B cell (primary cell): Measurements from ENCODE around the gene OSTF1. TPM values are rescaled to one million over a fixed set of nuclear protein-coding genes. Genes with fewer than 3 reads are reported as not detected.

ENCODE experiments used
- ATAC-seq: fragments of 200-7000 bp; cut with Tn5 transposase; one replicate; pipeline ENCODE4 v1.10.0; 2021; ENCODE audit warnings: low read depth, mild to moderate bottlenecking, moderate number of reproducible peaks, moderate library complexity
- CTCF ChIA-PET: fragments of 350-600 bp; sonication (Branson Sonifier 250); formaldehyde crosslinking; loops from one replicate; lab custom pipeline; 2021; ENCODE audit warnings: antibody characterized with exemption, inconsistent platforms; lab: Charles Lee
- POLR2A ChIA-PET: fragments of 350-600 bp; sonication (Branson Sonifier 250); formaldehyde crosslinking; loops from one replicate; lab custom pipeline; 2021; ENCODE audit warnings: antibody characterized with exemption; lab: Charles Lee
- DNase-seq: peaks from one replicate; pipeline ENCODE4 v3.0.0; 2013
- H2AFZ ChIP-seq: 2 replicates; pipeline ENCODE4 v1.6.1; 2012; ENCODE audit warnings: mild to moderate bottlenecking, low read depth, low read length; ENCODE audit not compliant: insufficient read depth, poor library complexity, severe bottlenecking
- H3K27ac ChIP-seq, 2 donors: 1 replicate in 1 of 2; 2 replicates in 1 of 2; pipeline ENCODE4 v1.5.1; 2012 to 2013; ENCODE audit warnings: low read length in 2 of 2, mild to moderate bottlenecking in 2 of 2, moderate library complexity in 1 of 2
- H3K27me3 ChIP-seq, 4 experiments: fragments of 200-600 bp in 1 of 4; sonication (generic) in 1 of 4; replicated peaks in 1 of 4; 1 replicate in 2 of 4; 2 replicates in 2 of 4; pipeline versions ENCODE4 v1.6.1 to v1.7.0; 2013 to 2016; ENCODE audit warnings: low read length in 3 of 4, mild to moderate bottlenecking in 2 of 4, mixed read lengths in 1 of 4, moderate library complexity in 1 of 4; ENCODE audit not compliant: insufficient read depth in 4 of 4, control insufficient read depth in 3 of 4; ENCODE audit errors: control extremely low read depth in 1 of 4
- H3K36me3 ChIP-seq, 2 experiments: replicated peaks in 1 of 2; 1 replicate in 1 of 2; 2 replicates in 1 of 2; pipeline versions ENCODE4 v1.6.1 to v1.7.1; 2013; ENCODE audit warnings: low read length in 1 of 2; ENCODE audit not compliant: insufficient read depth in 2 of 2, control insufficient read depth in 1 of 2; ENCODE audit errors: control extremely low read depth in 1 of 2, extremely low read depth in 1 of 2
- H3K4me1 ChIP-seq, 2 donors: fragments of 200-600 bp in 1 of 2; sonication (generic) in 1 of 2; 1 replicate in 1 of 2; 2 replicates in 1 of 2; pipeline versions ENCODE4 v1.5.1 to v1.6.1; 2013 to 2017; ENCODE audit warnings: low read length in 2 of 2; ENCODE audit not compliant: control insufficient read depth in 2 of 2, insufficient read depth in 2 of 2
- H3K4me2 ChIP-seq: replicated peaks from 2 replicates; pipeline ENCODE3; 2012; ENCODE audit warnings: mild to moderate bottlenecking, low read depth, low read length; ENCODE audit not compliant: poor library complexity, severe bottlenecking
- H3K4me3 ChIP-seq, 5 experiments: fragments of 200-600 bp in 1 of 5; sonication (generic) in 1 of 5; 1 replicate in 3 of 5; 2 replicates in 2 of 5; pipeline versions ENCODE4 v1.5.1 to v1.7.0; 2011 to 2016; ENCODE audit warnings: low read length in 4 of 5, mild to moderate bottlenecking in 4 of 5, low read depth in 2 of 5, control low read depth in 1 of 5, moderate library complexity in 1 of 5; ENCODE audit not compliant: insufficient read depth in 1 of 5; ENCODE audit errors: control extremely low read depth in 1 of 5, extremely low read depth in 1 of 5
- H3K79me2 ChIP-seq: fragments of 200-600 bp; sonication (generic); one replicate; pipeline ENCODE4 v1.6.0; 2016; ENCODE audit warnings: low read length; ENCODE audit not compliant: control insufficient read depth, insufficient read depth
- H3K9ac ChIP-seq: fragments of 200-600 bp; sonication (generic); 2 replicates; pipeline ENCODE4 v1.6.1; 2017; ENCODE audit warnings: mild to moderate bottlenecking, low read length, moderate library complexity
- H3K9me3 ChIP-seq, 3 donors: one replicate each; pipeline versions ENCODE4 v1.6.1 to v1.7.1; 2013; ENCODE audit warnings: low read length in 2 of 3; ENCODE audit not compliant: control insufficient read depth in 2 of 3, insufficient read depth in 1 of 3; ENCODE audit errors: control extremely low read depth in 1 of 3
- H4K20me1 ChIP-seq: 2 replicates; pipeline ENCODE4 v1.6.0; 2012; ENCODE audit warnings: mild to moderate bottlenecking, low read length; ENCODE audit not compliant: insufficient read depth, control insufficient read depth, poor library complexity, severe bottlenecking
- H3K27ac Mint-ChIP-seq: one replicate; pipeline ENCODE4 v1.8.0; 2021; ENCODE audit warnings: mixed read lengths
- H3K27me3 Mint-ChIP-seq: one replicate; pipeline ENCODE4 v1.8.0; 2021; ENCODE audit warnings: mixed read lengths
- H3K4me1 Mint-ChIP-seq: one replicate; pipeline ENCODE4 v1.8.0; 2021; ENCODE audit warnings: mixed read lengths
- H3K4me3 Mint-ChIP-seq: one replicate; pipeline ENCODE4 v1.8.0; 2021; ENCODE audit warnings: mixed read lengths
- H3K9me3 Mint-ChIP-seq: one replicate; pipeline ENCODE4 v1.8.0; 2022; ENCODE audit warnings: mixed read lengths; ENCODE audit not compliant: insufficient read depth
- CTCF ChIP-seq: fragments of 200-600 bp; IDR thresholded peaks from one replicate; pipeline ENCODE4 v1.8.0; 2022; ENCODE audit warnings: antibody characterized with exemption, mild to moderate bottlenecking
- EZH2 ChIP-seq: IDR thresholded peaks from 2 replicates; pipeline ENCODE4 v1.6.1; 2012; ENCODE audit warnings: borderline replicate concordance, low read depth, mild to moderate bottlenecking, moderate library complexity, low read length; ENCODE audit not compliant: insufficient read depth, poor library complexity, severe bottlenecking
- WGBS: methylation state at CpG from one replicate; pipeline ENCODE4 v1.1.5; 2013; ENCODE audit warnings: missing lambda C conversion rate; ENCODE audit not compliant: insufficient coverage; 5-methylcytosine and 5-hydroxymethylcytosine counted together
- intact Hi-C: fragments of 100-400 bp; cut with micrococcal nuclease; formaldehyde crosslinking; loops from one replicate; pipeline ENCODE4 v1.10.0; 2022
- polyA plus RNA-seq: library from polyadenylated mRNA; depleted of rRNA; stranded (reverse); fragments of >200 nt; gene quantifications from 2 replicates; pipeline ENCODE4 v1.2.3, GENCODE V29; 2012
- total RNA-seq, 2 donors: library from RNA; stranded (reverse); fragments of 120-200 nt in 1 of 2; gene quantifications; 1 replicate in 1 of 2; 2 replicates in 1 of 2; pipeline versions ENCODE4 v1.2.3 to v1.2.4, GENCODE V29; 2013 to 2022

The OSTF1 gene
- total and polyA plus RNA-seq, 2 donors (not counting 1 experiment from before 2014, with no cell fraction given): 33.8 to 62.0 TPM

GRCh38 chr9:75131700-75132099, 43.4 kb downstream of the OSTF1 start:
- H3K4me2 ChIP-seq: no peak overlapping the region
- POLR2A ChIA-PET: no interaction called here
- Mint-ChIP-seq H3K4me1 (no peaks in the 10 kb centered on the region), H3K9me3 (no peaks in the 10 kb centered on the region), H3K27ac (no peak overlapping the region), H3K27me3 (no peaks in the 10 kb centered on the region), H3K4me3 (no peak overlapping the region)
- no peaks in the 10 kb centered on the region for H3K4me1 ChIP-seq
- no peak overlapping the region for H3K9ac ChIP-seq
- intact Hi-C loops: no loop called here
- peaks cover 56% of the 10 kb centered on the region for H4K20me1 ChIP-seq
- 100% methylated on average over 1 of the region's 3 CpGs for WGBS
- ATAC-seq (no peak), DNase-seq (no peak)
- no peaks in the 10 kb centered on the region for H3K9me3 ChIP-seq
- CTCF ChIA-PET: no interaction called here
- H3K27me3 ChIP-seq: no peaks in the 10 kb centered on the region
- TF ChIP-seq CTCF (no peak), EZH2 (no peak)
- H3K4me3 ChIP-seq: no peak overlapping the region
- no peak overlapping the region for H2AFZ ChIP-seq
- H3K79me2 ChIP-seq: peaks cover 6% of the 10 kb centered on the region
- H3K36me3 ChIP-seq: peaks cover 11 to 67% of the 10 kb centered on the region in 2 experiments
- H3K27ac ChIP-seq: no peak overlapping the region

- no peaks in the 10 kb centered on the region for H3K4me1 ChIP-seq
- H4K20me1 ChIP-seq: peaks cover 61% of the 10 kb centered on the region
- no peaks in the 10 kb centered on the region for H3K9me3 Mint-ChIP-seq
- H3K27me3 Mint-ChIP-seq: no peaks in the 10 kb centered on the region
- 95% methylated on average over 2 of the region's 4 CpGs for WGBS
- peaks cover 11 to 73% of the 10 kb centered on the region in 2 experiments for H3K36me3 ChIP-seq
- no peak overlapping the region for H3K9ac ChIP-seq
- no peaks in the 10 kb centered on the region for H3K9me3 ChIP-seq
- H3K27ac ChIP-seq: no peak overlapping the region
- H3K27ac Mint-ChIP-seq: no peak overlapping the region
- H3K4me3 Mint-ChIP-seq: no peak overlapping the region
- TF ChIP-seq CTCF (no peak), EZH2 (no peak)
- H3K79me2 ChIP-seq: peaks cover 6% of the 10 kb centered on the region
- H2AFZ ChIP-seq: no peak overlapping the region
- intact Hi-C loops: no loop called here
- no peak overlapping the region for H3K4me3 ChIP-seq
- no peaks in the 10 kb centered on the region for H3K4me1 Mint-ChIP-seq
- CTCF ChIA-PET: no interaction called here
- DNase-seq: no peak
- no peak for ATAC-seq
- POLR2A ChIA-PET: no interaction called here
- no peak overlapping the region for H3K4me2 ChIP-seq
- H3K27me3 ChIP-seq: no peaks in the 10 kb centered on the region
These were observed 43.9 kb downstream of the OSTF1 start for GRCh38 chr9:75132244-75132643.
